ENCODE results near the gene TRIM33.
"Not testable (repeated sequence)": the region's sequence is repeated elsewhere in the genome, so short reads cannot be mapped to it uniquely, and the experiment has no call there.

DNA sequence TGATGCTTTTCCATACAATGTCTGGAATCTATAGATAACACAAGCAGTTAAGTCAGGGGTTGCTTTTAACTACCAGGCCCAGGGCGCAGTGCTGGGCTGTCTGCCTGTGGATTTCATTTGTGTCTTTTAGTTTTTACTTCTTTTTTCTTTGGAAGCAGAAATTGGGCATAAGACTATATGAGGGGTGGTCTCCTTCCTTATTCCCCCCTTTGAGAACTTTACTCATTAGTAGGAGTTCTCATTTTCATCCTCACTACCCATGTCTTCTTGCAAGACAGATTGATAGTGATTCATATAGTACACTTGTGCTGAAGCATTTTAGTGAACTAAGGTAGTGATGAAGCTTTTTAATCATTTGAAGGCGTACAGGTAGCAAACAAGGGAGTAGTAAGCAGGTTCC is 147.8 kb downstream of the TRIM33 start:
- TF ChIP-seq, protein P1, sequence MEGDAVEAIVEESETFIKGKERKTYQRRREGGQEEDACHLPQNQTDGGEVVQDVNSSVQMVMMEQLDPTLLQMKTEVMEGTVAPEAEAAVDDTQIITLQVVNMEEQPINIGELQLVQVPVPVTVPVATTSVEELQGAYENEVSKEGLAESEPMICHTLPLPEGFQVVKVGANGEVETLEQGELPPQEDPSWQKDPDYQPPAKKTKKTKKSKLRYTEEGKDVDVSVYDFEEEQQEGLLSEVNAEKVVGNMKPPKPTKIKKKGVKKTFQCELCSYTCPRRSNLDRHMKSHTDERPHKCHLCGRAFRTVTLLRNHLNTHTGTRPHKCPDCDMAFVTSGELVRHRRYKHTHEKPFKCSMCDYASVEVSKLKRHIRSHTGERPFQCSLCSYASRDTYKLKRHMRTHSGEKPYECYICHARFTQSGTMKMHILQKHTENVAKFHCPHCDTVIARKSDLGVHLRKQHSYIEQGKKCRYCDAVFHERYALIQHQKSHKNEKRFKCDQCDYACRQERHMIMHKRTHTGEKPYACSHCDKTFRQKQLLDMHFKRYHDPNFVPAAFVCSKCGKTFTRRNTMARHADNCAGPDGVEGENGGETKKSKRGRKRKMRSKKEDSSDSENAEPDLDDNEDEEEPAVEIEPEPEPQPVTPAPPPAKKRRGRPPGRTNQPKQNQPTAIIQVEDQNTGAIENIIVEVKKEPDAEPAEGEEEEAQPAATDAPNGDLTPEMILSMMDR (IDR thresholded peaks at IDR 0.05) = not testable (repeated sequence)
- not testable (repeated sequence) for TF ChIP-seq POLR2A (IDR thresholded peaks at IDR 0.05)

Data from lower leg skin (tissue), 3 donors.